ENCODE results near the gene UBE2J2. TPM values are rescaled to one million over a fixed set of nuclear protein-coding genes. Genes with fewer than 3 reads are reported as not detected.

Gene UBE2J2
- total and polyA plus RNA-seq, 2 experiments from 2014 or later = 47.1 to 70.2 TPM

GRCh38 chr1:1245178-1245816, 28.4 kb downstream of the UBE2J2 start:
- no peak overlapping the region for H3K27ac Mint-ChIP-seq
- Histone ChIP-seq H4K20me1 (replicated peaks; ENCODE audit: insufficient read depth) (no peaks in the 10 kb centered on the region), H3K4me1 (ENCODE audit: insufficient read depth) (peaks cover 3% of the 10 kb centered on the region; the same call in 1 of the 2 replicates), H3K4me3 (no peak overlapping the region), H3K27me3 (ENCODE audit: insufficient read depth) (peaks cover 10% of the 10 kb centered on the region; the same call in 1 of the 2 replicates), H3K36me3 (ENCODE audit: insufficient read depth) (no peaks in the 10 kb centered on the region), H3K79me2 (replicated peaks; ENCODE audit: insufficient read depth) (no peaks in the 10 kb centered on the region), H3K9me2 (ENCODE audit: insufficient read depth) (no peaks in the 10 kb centered on the region), H3K27ac (ENCODE audit: low read depth) (no peak overlapping the region), H2AFZ (no peak overlapping the region), H3F3A (replicated peaks; ENCODE audit: low read depth) (no peaks in the 10 kb centered on the region), H3K4me2 (no peak overlapping the region)
- H3K9me3 Mint-ChIP-seq = no peaks in the 10 kb centered on the region
- DNase-seq (ENCODE audit: low spot score) (no peak), ATAC-seq (no peak)
- peaks cover 3% of the 10 kb centered on the region; the same call in 1 of the 3 replicates for H3K36me3 Mint-ChIP-seq (ENCODE audit: low read depth)
- no peaks in the 10 kb centered on the region for H3K4me1 Mint-ChIP-seq
- TF ChIP-seq REST (IDR thresholded peaks at IDR 0.05; ENCODE audit: unreplicated experiment) (no peak), EZH2 (IDR thresholded peaks at IDR 0.05; ENCODE audit: low read depth, unreplicated experiment) (no peak), NANOG (IDR thresholded peaks at IDR 0.05; ENCODE audit: borderline replicate concordance) (no peak), ZNF331 (CRISPR knock-in tag; IDR thresholded peaks at IDR 0.05; ENCODE audit: low read depth) (no peak), CTCF (conservative IDR thresholded peaks at IDR 0.05; ENCODE audit: low read depth in 2 of 2) (no peak)
- no peak overlapping the region for H3K4me3 Mint-ChIP-seq
- peaks cover 4% of the 10 kb centered on the region for H3K27me3 Mint-ChIP-seq (ENCODE audit: insufficient read depth, low read depth, poor library complexity)

GRCh38 chr1:1244192-1244811, 29.4 kb downstream of the UBE2J2 start:
- no peaks in the 10 kb centered on the region for H3F3A ChIP-seq (replicated peaks; ENCODE audit: low read depth)
- H2AFZ ChIP-seq = no peak overlapping the region
- Mint-ChIP-seq H3K27ac (no peak overlapping the region), H3K36me3 (ENCODE audit: low read depth) (no peaks in the 10 kb centered on the region), H3K4me1 (no peaks in the 10 kb centered on the region), H3K9me3 (no peaks in the 10 kb centered on the region), H3K27me3 (ENCODE audit: insufficient read depth, low read depth, poor library complexity) (peaks cover 6% of the 10 kb centered on the region), H3K4me3 (no peak overlapping the region)
- no peaks in the 10 kb centered on the region for H3K9me2 ChIP-seq (ENCODE audit: insufficient read depth)
- DNase-seq (ENCODE audit: low spot score) (no peak), ATAC-seq (no peak)
- H3K27ac ChIP-seq (ENCODE audit: low read depth) = no peak overlapping the region
- TF ChIP-seq CTCF (conservative IDR thresholded peaks at IDR 0.05; ENCODE audit: low read depth in 2 of 2) = no peak
- TF ChIP-seq ETS1 (IDR thresholded peaks at IDR 0.05) = no peak
- TF ChIP-seq POLR2AphosphoS5 (IDR thresholded peaks at IDR 0.05; ENCODE audit: low read depth) = no peak
- peaks cover 10% of the 10 kb centered on the region; the same call in 1 of the 2 replicates for H3K27me3 ChIP-seq (ENCODE audit: insufficient read depth)
- H3K4me1 ChIP-seq (ENCODE audit: insufficient read depth) = peaks cover 3% of the 10 kb centered on the region; the same call in 1 of the 2 replicates
- H4K20me1 ChIP-seq (replicated peaks; ENCODE audit: insufficient read depth) = no peaks in the 10 kb centered on the region
- no peak overlapping the region for H3K4me3 ChIP-seq
- H3K4me2 ChIP-seq = no peak overlapping the region
- H3K36me3 ChIP-seq (ENCODE audit: insufficient read depth) = no peaks in the 10 kb centered on the region
- H3K79me2 ChIP-seq (replicated peaks; ENCODE audit: insufficient read depth) = no peaks in the 10 kb centered on the region

Data from GM23338 (cell line).